T-cell (primary cell): ENCODE results near the gene MPHOSPH6. TPM values are rescaled to one million over a fixed set of nuclear protein-coding genes. Genes with fewer than 3 reads are reported as not detected.
"Not testable (repeated sequence)": the region's sequence is repeated elsewhere in the genome, so short reads cannot be mapped to it uniquely, and the experiment has no call there.

Experiments
- ATAC-seq, 4 experiments: fragments of 200-7000 bp in 3 of 4; fragments of 150-1000 bp in 1 of 4; cut with Tn5 transposase; replicated peaks in 1 of 4; 1 replicate in 3 of 4; 2 replicates in 1 of 4; pipeline ENCODE4 v1.10.0; 2021; ENCODE audit warnings: moderate library complexity in 3 of 4, mild to moderate bottlenecking in 2 of 4, moderate number of reproducible peaks in 1 of 4
- CTCF ChIA-PET, 2 donors: fragments of 300-600 bp; sonication (Branson Sonifier 250); formaldehyde crosslinking; loops; one replicate each; lab custom pipeline; 2022; ENCODE audit warnings: antibody characterized with exemption in 2 of 2; lab: Charles Lee
- POLR2A ChIA-PET, 2 donors: fragments of 300-600 bp; sonication (Branson Sonifier 250); formaldehyde crosslinking; loops; one replicate each; lab custom pipeline; 2022; ENCODE audit warnings: antibody characterized with exemption in 2 of 2; lab: Charles Lee
- DNase-seq, 35 experiments: peaks; one replicate each; pipeline versions ENCODE4 v3.0.0 to v3.0.0-alpha.2; 2013 to 2023
- H3K27ac ChIP-seq: one replicate; pipeline ENCODE4 v1.5.1; 2013; ENCODE audit warnings: low read length
- H3K27me3 ChIP-seq, 2 experiments: replicated peaks in 1 of 2; 1 replicate in 1 of 2; 2 replicates in 1 of 2; pipeline versions ENCODE4 v1.6.1 to v1.7.0; 2013; ENCODE audit warnings: low read length in 1 of 2, mixed read lengths in 1 of 2; ENCODE audit not compliant: control insufficient read depth in 2 of 2, insufficient read depth in 2 of 2; ENCODE audit errors: extremely low read depth in 1 of 2
- H3K36me3 ChIP-seq, 2 donors: 1 replicate in 1 of 2; 2 replicates in 1 of 2; pipeline versions ENCODE4 v1.6.1 to v1.7.0; 2013; ENCODE audit warnings: low read length in 1 of 2; ENCODE audit not compliant: control insufficient read depth in 2 of 2, insufficient read depth in 1 of 2; ENCODE audit errors: extremely low read depth in 1 of 2
- H3K4me1 ChIP-seq, 2 experiments: 1 replicate in 1 of 2; 2 replicates in 1 of 2; pipeline versions ENCODE4 v1.6.1 to v1.7.0; 2013; ENCODE audit warnings: low read length in 2 of 2, mixed read lengths in 1 of 2; ENCODE audit not compliant: insufficient read depth in 2 of 2, control insufficient read depth in 1 of 2; ENCODE audit errors: extremely low read depth in 1 of 2
- H3K4me3 ChIP-seq, 2 donors: 1 replicate in 1 of 2; 2 replicates in 1 of 2; pipeline versions ENCODE4 v1.5.1 to v1.7.0; 2013; ENCODE audit warnings: mild to moderate bottlenecking in 2 of 2, low read length in 1 of 2, moderate library complexity in 1 of 2; ENCODE audit not compliant: control insufficient read depth in 1 of 2; ENCODE audit errors: extremely low read depth in 1 of 2
- H3K9me3 ChIP-seq: 2 replicates; pipeline ENCODE4 v1.7.0; 2013
- H3K27ac Mint-ChIP-seq, 2 donors: one replicate each; pipeline ENCODE4 v1.8.0; 2020 to 2021; ENCODE audit warnings: mild to moderate bottlenecking in 2 of 2, mixed read lengths in 2 of 2
- H3K27me3 Mint-ChIP-seq, 2 donors: one replicate each; pipeline ENCODE4 v1.8.0; 2021 to 2022; ENCODE audit warnings: mixed read lengths in 2 of 2
- H3K36me3 Mint-ChIP-seq: one replicate; pipeline ENCODE4 v1.8.0; 2021; ENCODE audit warnings: mixed read lengths
- H3K4me1 Mint-ChIP-seq, 3 donors: one replicate each; pipeline ENCODE4 v1.8.0; 2020 to 2022; ENCODE audit warnings: mixed read lengths in 3 of 3, mild to moderate bottlenecking in 1 of 3
- H3K4me3 Mint-ChIP-seq, 3 donors: one replicate each; pipeline ENCODE4 v1.8.0; 2020 to 2022; ENCODE audit warnings: mild to moderate bottlenecking in 3 of 3, mixed read lengths in 3 of 3, moderate library complexity in 3 of 3
- H3K9me3 Mint-ChIP-seq, 3 donors: one replicate each; pipeline ENCODE4 v1.8.0; 2020 to 2022; ENCODE audit warnings: mixed read lengths in 3 of 3
- WGBS: methylation state at CpG from one replicate; pipeline ENCODE4 v1.1.5; 2013; ENCODE audit warnings: missing lambda C conversion rate; ENCODE audit not compliant: insufficient coverage; 5-methylcytosine and 5-hydroxymethylcytosine counted together
- total RNA-seq, 35 experiments: library from RNA in 6 of 35; stranded (reverse) in 6 of 35; fragments of 120-200 nt in 1 of 35; gene quantifications; one replicate each; pipeline versions ENCODE4 v1.2.1 to v1.2.4 and lab custom pipeline; 2013 to 2026

MPHOSPH6 gene
- total RNA-seq, 5 donors from 2014 or later (not counting 1 experiment from before 2014, with no cell fraction given): 12.0 to 28.9 (median 19.0) TPM

DNA sequence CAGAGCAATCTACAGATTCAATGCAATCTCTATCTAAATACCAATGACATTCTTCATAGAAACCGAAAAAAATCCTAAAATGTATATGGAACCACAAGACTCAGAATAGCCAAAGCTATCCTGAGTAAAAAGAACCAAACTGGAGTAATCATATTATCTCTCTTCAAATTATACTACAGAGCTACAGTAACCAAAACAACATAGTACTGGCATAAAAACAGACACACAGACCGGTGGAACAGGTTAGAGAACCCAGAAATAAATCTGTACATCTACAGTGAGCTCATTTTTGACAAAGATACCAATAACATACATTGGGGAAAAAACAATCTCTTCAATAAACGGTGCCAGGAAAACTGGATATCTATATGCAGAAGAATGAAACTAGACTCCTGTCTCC, 45.4 kb downstream of the MPHOSPH6 start:
- H3K27ac Mint-ChIP-seq: no peak overlapping the region
- H3K9me3 Mint-ChIP-seq: peaks cover 0 to 5% (median 0%) of the 10 kb centered on the region in 3 donors
- DNase-seq (no peak), ATAC-seq (no peak)
- H3K27me3 Mint-ChIP-seq: no peaks in the 10 kb centered on the region
- Histone ChIP-seq H3K36me3 (no peaks in the 10 kb centered on the region), H3K4me1 (no peaks in the 10 kb centered on the region), H3K9me3 (no peaks in the 10 kb centered on the region), H3K27ac (no peak overlapping the region), H3K4me3 (no peak overlapping the region), H3K27me3 (no peaks in the 10 kb centered on the region)
- no peaks in the 10 kb centered on the region for H3K36me3 Mint-ChIP-seq
- H3K4me3 Mint-ChIP-seq: no peak overlapping the region
- whole genome bisulfite sequencing: 90% methylated on average over 2 of the region's 3 CpGs
- H3K4me1 Mint-ChIP-seq: no peaks in the 10 kb centered on the region
- ChIA-PET POLR2A (no interaction called here), CTCF (no interaction called here)

DNA sequence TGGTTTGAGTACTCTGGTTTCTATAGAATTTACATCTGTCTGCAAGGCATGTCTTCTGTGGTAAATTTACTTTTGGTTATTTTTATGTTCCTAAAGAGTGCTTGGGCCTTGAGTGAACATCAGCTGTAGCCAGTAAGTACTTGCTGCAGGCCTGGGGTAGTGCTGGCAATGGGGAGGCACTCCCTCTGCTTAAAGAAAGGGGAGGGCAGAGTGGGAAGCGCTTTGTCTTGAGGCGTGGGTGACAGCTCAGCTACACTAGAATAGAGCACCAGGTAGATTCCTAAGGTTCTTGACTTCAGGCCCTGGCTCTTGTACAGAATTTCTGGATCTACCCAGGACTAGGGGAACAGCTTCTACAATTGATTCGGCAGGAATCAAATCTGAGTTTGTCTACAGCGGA, 50.6 kb downstream of the MPHOSPH6 start:
- 57% methylated on average over 2 of the region's 4 CpGs for WGBS
- Histone ChIP-seq H3K4me3 (no peak overlapping the region), H3K27me3 (no peaks in the 10 kb centered on the region), H3K9me3 (no peaks in the 10 kb centered on the region), H3K4me1 (no peaks in the 10 kb centered on the region), H3K36me3 (no peaks in the 10 kb centered on the region), H3K27ac (no peak overlapping the region)
- Mint-ChIP-seq H3K4me1 (no peaks in the 10 kb centered on the region), H3K27ac (no peak overlapping the region), H3K27me3 (no peaks in the 10 kb centered on the region), H3K9me3 (no peaks in the 10 kb centered on the region), H3K4me3 (no peak overlapping the region), H3K36me3 (no peaks in the 10 kb centered on the region)
- DNase-seq (no peak), ATAC-seq (no peak)
- ChIA-PET CTCF (no interaction called here), POLR2A (no interaction called here)

- Histone ChIP-seq H3K4me3 (no peak overlapping the region), H3K9me3 (no peaks in the 10 kb centered on the region), H3K27ac (no peak overlapping the region), H3K27me3 (no peaks in the 10 kb centered on the region), H3K4me1 (no peaks in the 10 kb centered on the region), H3K36me3 (no peaks in the 10 kb centered on the region)
- Mint-ChIP-seq H3K4me3 (no peak overlapping the region), H3K4me1 (no peaks in the 10 kb centered on the region), H3K9me3 (no peaks in the 10 kb centered on the region), H3K36me3 (no peaks in the 10 kb centered on the region), H3K27me3 (no peaks in the 10 kb centered on the region), H3K27ac (no peak overlapping the region)
- ChIA-PET POLR2A (no interaction called here), CTCF (no interaction called here)
- no peak for DNase-seq
- no peak for ATAC-seq
- WGBS: no CpG with 5 or more reads among the region's 2 CpGs
Measured at GRCh38 chr16:82118749-82119148, 51.3 kb downstream of the MPHOSPH6 start.

GRCh38 chr16:82116535-82116934, 53.5 kb downstream of the MPHOSPH6 start:
- Mint-ChIP-seq H3K36me3 (no peaks in the 10 kb centered on the region), H3K9me3 (no peaks in the 10 kb centered on the region), H3K27ac (no peak overlapping the region), H3K4me1 (no peaks in the 10 kb centered on the region), H3K4me3 (no peak overlapping the region), H3K27me3 (no peaks in the 10 kb centered on the region)
- POLR2A ChIA-PET: no interaction called here
- Histone ChIP-seq H3K9me3 (no peaks in the 10 kb centered on the region), H3K27me3 (no peaks in the 10 kb centered on the region), H3K27ac (no peak overlapping the region), H3K4me1 (no peaks in the 10 kb centered on the region), H3K36me3 (no peaks in the 10 kb centered on the region), H3K4me3 (no peak overlapping the region)
- WGBS: no CpG with 5 or more reads among the region's 1 CpG
- CTCF ChIA-PET: no interaction called here
- ATAC-seq (no peak), DNase-seq (no peak)

GRCh38 chr16:82113741-82114140, 56.3 kb downstream of the MPHOSPH6 start:
- H3K27ac Mint-ChIP-seq: no peak overlapping the region
- ATAC-seq (no peak), DNase-seq (no peak)
- Histone ChIP-seq H3K4me3 (no peak overlapping the region), H3K27me3 (peaks cover 0 to 4% of the 10 kb centered on the region in 2 experiments), H3K9me3 (no peaks in the 10 kb centered on the region), H3K27ac (no peak overlapping the region), H3K36me3 (no peaks in the 10 kb centered on the region), H3K4me1 (no peaks in the 10 kb centered on the region)
- no peaks in the 10 kb centered on the region for H3K9me3 Mint-ChIP-seq
- ChIA-PET POLR2A (no interaction called here), CTCF (interaction anchor here in 1 of 2 donors (0.6 kb wide), 1 partner anchor 601 kb away, joined by 4 read pairs; no protein-coding TSS in a partner anchor)
- no peak overlapping the region for H3K4me3 Mint-ChIP-seq
- no peaks in the 10 kb centered on the region for H3K4me1 Mint-ChIP-seq
- no CpG with 5 or more reads among the region's 3 CpGs for WGBS
- no peaks in the 10 kb centered on the region for H3K36me3 Mint-ChIP-seq
- no peaks in the 10 kb centered on the region for H3K27me3 Mint-ChIP-seq

GRCh38 chr16:82111944-82112343, 58.1 kb downstream of the MPHOSPH6 start:
- DNase-seq: no peak
- H3K4me1 ChIP-seq: no peaks in the 10 kb centered on the region
- ATAC-seq: no peak
- H3K4me1 Mint-ChIP-seq: peaks cover 0 to under 1% (median 0%) of the 10 kb centered on the region in 3 donors
- H3K4me3 Mint-ChIP-seq: no peak overlapping the region
- ChIA-PET CTCF (no interaction called here), POLR2A (no interaction called here)
- no peaks in the 10 kb centered on the region for H3K9me3 ChIP-seq
- H3K4me3 ChIP-seq: no peak overlapping the region
- H3K27me3 Mint-ChIP-seq: no peaks in the 10 kb centered on the region
- H3K27me3 ChIP-seq: peaks cover 0 to 4% of the 10 kb centered on the region in 2 experiments
- no peak overlapping the region for H3K27ac ChIP-seq
- H3K27ac Mint-ChIP-seq: no peak overlapping the region
- H3K9me3 Mint-ChIP-seq: no peaks in the 10 kb centered on the region
- 33% methylated on average over 1 of the region's 2 CpGs for WGBS
- no peaks in the 10 kb centered on the region for H3K36me3 ChIP-seq
- H3K36me3 Mint-ChIP-seq: no peaks in the 10 kb centered on the region

DNA sequence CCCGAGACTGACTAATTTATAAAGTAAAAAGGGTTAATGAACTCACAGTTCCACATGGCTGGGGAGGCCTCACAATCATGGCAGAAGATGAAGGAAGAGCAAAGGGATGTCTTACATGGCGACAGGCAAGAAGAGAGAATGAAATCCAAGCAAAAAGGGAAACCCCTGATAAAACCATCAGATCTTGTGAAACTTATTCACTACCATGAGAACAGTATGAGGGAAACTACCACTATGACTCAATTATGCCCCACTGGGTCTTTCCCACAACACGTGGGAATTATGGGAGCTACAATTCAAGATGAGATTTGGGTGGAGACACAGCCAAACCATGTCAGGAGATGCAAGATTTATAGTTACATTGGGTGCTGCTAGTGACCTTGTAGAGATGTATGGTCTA, 60.8 kb downstream of the MPHOSPH6 start:
- WGBS: 67% methylated on average over 1 of the region's 3 CpGs
- ATAC-seq, H3K27me3 Mint-ChIP-seq, CTCF ChIA-PET, H3K9me3 Mint-ChIP-seq, H3K36me3 Mint-ChIP-seq, POLR2A ChIA-PET, H3K27me3 ChIP-seq, H3K9me3 ChIP-seq, H3K4me3 ChIP-seq, H3K4me3 Mint-ChIP-seq, H3K4me1 ChIP-seq, H3K27ac ChIP-seq, H3K27ac Mint-ChIP-seq, H3K36me3 ChIP-seq, DNase-seq: not testable (repeated sequence)
- peaks cover 0 to 10% (median 2%) of the 10 kb centered on the region in 3 donors for H3K4me1 Mint-ChIP-seq
